Glutamatergic neuron (in vitro differentiated cells): ENCODE data around the gene SERPINB11. TPM values are rescaled to one million over a fixed set of nuclear protein-coding genes. Genes with fewer than 3 reads are reported as not detected.
"Not testable (repeated sequence)": the region's sequence is repeated elsewhere in the genome, so short reads cannot be mapped to it uniquely, and the experiment has no call there.

Experiments
- DNase-seq: peaks from one replicate; pipeline ENCODE4 v3.0.0; 2022
- H3K27ac Mint-ChIP-seq: one replicate; pipeline ENCODE4 v1.8.0; 2020; ENCODE audit warnings: mild to moderate bottlenecking, mixed read lengths, inconsistent platforms; ENCODE audit not compliant: unreplicated experiment
- H3K27me3 Mint-ChIP-seq: one replicate; pipeline ENCODE4 v1.8.0; 2020; ENCODE audit warnings: mild to moderate bottlenecking, moderate library complexity, mixed read lengths, inconsistent platforms; ENCODE audit not compliant: unreplicated experiment
- H3K36me3 Mint-ChIP-seq: one replicate; pipeline ENCODE4 v1.8.0; 2020; ENCODE audit warnings: mild to moderate bottlenecking, mixed read lengths, inconsistent platforms; ENCODE audit not compliant: unreplicated experiment
- H3K4me1 Mint-ChIP-seq: one replicate; pipeline ENCODE4 v1.8.0; 2020; ENCODE audit warnings: mild to moderate bottlenecking, low read depth, mixed read lengths, inconsistent platforms; ENCODE audit not compliant: unreplicated experiment
- H3K4me3 Mint-ChIP-seq: one replicate; pipeline ENCODE4 v1.8.0; 2020; ENCODE audit warnings: mild to moderate bottlenecking, mixed read lengths, inconsistent platforms; ENCODE audit not compliant: unreplicated experiment
- H3K9me3 Mint-ChIP-seq: one replicate; pipeline ENCODE4 v1.8.0; 2020; ENCODE audit warnings: mild to moderate bottlenecking, moderate library complexity, mixed read lengths, inconsistent platforms; ENCODE audit not compliant: unreplicated experiment
- CTCF ChIP-seq: fragments of 200-600 bp; sonication (generic); IDR thresholded peaks from one replicate; pipeline ENCODE4 v1.5.0; 2021; ENCODE audit not compliant: partially characterized antibody, unreplicated experiment
- total RNA-seq: library from RNA; stranded (reverse); fragmentation: NEBNext Ultra II Directional; extraction: Animal tissue kit (Norgen Biotek cat#: 25700); gene quantifications from one replicate; pipeline ENCODE4 v1.2.1, GENCODE V29; 2021; ENCODE audit not compliant: unreplicated experiment

SERPINB11 gene
- total RNA-seq, 1 donor from 2014 or later = not detected

- TF ChIP-seq CTCF = no peak
- peaks cover 10% of the 10 kb centered on the region for H3K36me3 Mint-ChIP-seq
- peaks cover 1% of the 10 kb centered on the region for H3K9me3 Mint-ChIP-seq
- H3K4me3 Mint-ChIP-seq = no peak overlapping the region
- no peaks in the 10 kb centered on the region for H3K27me3 Mint-ChIP-seq
- no peaks in the 10 kb centered on the region for H3K4me1 Mint-ChIP-seq
- DNase-seq = no peak
- H3K27ac Mint-ChIP-seq = no peak overlapping the region
Observed at GRCh38 chr18:63758615-63759240, 56.0 kb downstream of the SERPINB11 start.

DNA sequence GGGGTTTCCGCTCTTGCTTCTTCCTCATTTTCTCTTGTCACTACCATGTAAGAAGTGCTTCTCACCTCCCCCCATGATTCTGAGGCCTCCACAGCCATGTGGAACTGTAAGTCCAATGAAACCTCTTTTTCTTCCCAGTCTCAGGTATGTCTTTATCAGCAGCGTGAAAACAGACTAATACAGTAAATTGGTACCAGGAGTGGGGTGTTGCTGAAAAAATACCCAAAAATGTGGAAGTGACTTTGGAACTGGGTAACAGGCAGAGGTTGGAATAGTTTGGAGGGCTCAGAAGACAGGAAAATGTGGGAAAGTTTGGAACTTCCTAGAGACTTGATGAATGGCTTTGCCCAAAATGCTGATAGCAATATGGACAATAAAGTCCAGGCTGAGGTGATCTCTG, 57.0 kb downstream of the SERPINB11 start:
- not testable (repeated sequence) for H3K9me3 Mint-ChIP-seq

DNA sequence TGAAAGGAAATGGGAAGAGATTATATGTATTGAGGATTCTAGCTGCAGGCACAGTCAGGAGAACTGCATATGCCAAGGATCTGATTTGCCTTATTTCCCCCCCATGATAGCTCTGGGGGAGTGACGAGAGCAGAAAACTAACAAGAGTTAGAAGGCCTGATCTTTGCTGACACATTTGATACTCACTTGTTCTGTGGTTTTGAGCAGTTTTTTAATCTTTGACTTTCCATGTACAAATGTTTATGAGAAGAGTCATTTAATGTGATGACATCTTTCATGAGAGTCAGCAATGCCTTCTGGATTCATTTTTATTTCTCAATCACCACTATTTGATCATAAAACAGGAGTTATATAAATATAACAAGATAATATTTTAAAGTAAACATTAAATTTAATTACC, 59.8 kb downstream of the SERPINB11 start:
- Mint-ChIP-seq H3K9me3 (peaks cover 1% of the 10 kb centered on the region), H3K27me3 (no peaks in the 10 kb centered on the region), H3K4me3 (no peak overlapping the region), H3K4me1 (no peaks in the 10 kb centered on the region), H3K36me3 (peaks cover 10% of the 10 kb centered on the region), H3K27ac (no peak overlapping the region)
- no peak for TF ChIP-seq CTCF
- DNase-seq = no peak

More for the DNA sequence above, 57.0 kb downstream of the SERPINB11 start:
- H3K4me1 Mint-ChIP-seq, H3K27ac Mint-ChIP-seq, DNase-seq, H3K27me3 Mint-ChIP-seq, H3K4me3 Mint-ChIP-seq, H3K36me3 Mint-ChIP-seq: not testable (repeated sequence)

DNA sequence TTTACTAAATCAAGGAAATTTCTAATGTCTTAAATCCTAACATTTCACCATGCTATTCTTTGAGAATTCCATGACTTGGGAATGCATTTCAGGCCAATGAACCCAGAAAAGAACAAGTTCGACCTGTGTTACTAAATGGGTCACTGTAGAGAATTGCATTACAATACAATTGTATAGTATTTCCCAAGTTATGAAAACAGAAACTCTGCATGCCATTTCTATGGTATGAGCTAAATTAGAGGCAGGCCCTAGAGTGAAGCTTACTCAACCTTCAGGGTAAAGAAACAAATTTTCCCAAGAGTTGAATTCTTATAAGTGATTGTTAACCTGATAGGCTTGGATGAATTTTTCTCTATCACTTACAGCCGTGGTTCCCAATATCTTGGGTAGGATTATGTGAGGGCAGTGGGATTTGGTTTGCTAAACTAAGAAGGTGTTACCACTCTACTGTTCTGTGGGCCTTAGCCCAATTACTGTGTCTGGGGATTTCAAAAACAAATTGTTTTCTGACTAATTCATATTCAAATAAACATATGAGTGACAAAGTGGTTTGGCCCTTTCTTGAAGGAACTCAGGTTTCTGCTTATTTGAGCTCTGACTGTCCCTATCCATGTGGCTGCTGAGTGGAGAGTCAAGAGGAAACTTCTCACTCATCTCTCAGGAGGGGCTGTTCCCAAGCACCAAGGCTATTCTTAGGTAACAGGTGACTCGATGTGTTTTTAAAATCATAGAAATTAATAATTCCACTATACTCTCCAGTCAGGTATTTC, 61.3 kb downstream of the SERPINB11 start:
- Mint-ChIP-seq H3K4me3 (no peak overlapping the region), H3K36me3 (peaks cover 10% of the 10 kb centered on the region), H3K27me3 (no peaks in the 10 kb centered on the region), H3K4me1 (peaks cover 11% of the 10 kb centered on the region), H3K27ac (no peak overlapping the region), H3K9me3 (peaks cover 5% of the 10 kb centered on the region)
- no peak for TF ChIP-seq CTCF
- no peak for DNase-seq

- TF ChIP-seq CTCF = no peak
- Mint-ChIP-seq H3K27ac (no peak overlapping the region), H3K27me3 (no peaks in the 10 kb centered on the region), H3K36me3 (no peaks in the 10 kb centered on the region), H3K9me3 (peaks cover 3% of the 10 kb centered on the region), H3K4me3 (no peak overlapping the region), H3K4me1 (peaks cover 19% of the 10 kb centered on the region)
- DNase-seq = no peak
Observed at GRCh38 chr18:63765837-63766236, 63.1 kb downstream of the SERPINB11 start.

Other genes starting within 250 kb of the SERPINB11 start
- gene SERPINB5, start 226.0 kb upstream of the SERPINB11 start, total RNA-seq = not detected
- gene SERPINB12, start 160.6 kb upstream of the SERPINB11 start, total RNA-seq = not detected
- gene SERPINB13, start 115.6 kb upstream of the SERPINB11 start, total RNA-seq = not detected
- gene SERPINB4, start 58.7 kb upstream of the SERPINB11 start, total RNA-seq = not detected
- gene SERPINB3, start 41.1 kb upstream of the SERPINB11 start, total RNA-seq = not detected
- not detected for gene SERPINB7, start 72.5 kb downstream of the SERPINB11 start, total RNA-seq
- gene SERPINB2, start 184.7 kb downstream of the SERPINB11 start, total RNA-seq = not detected
- gene SERPINB10, start 205.0 kb downstream of the SERPINB11 start, total RNA-seq = not detected
- gene HMSD, start 246.3 kb downstream of the SERPINB11 start, total RNA-seq = not detected